CD4-positive, alpha-beta T cell treated with Interleukin-4 for 1 hour (primary cell): ENCODE measurements around the gene AUTS2.

ENCODE experiments used
- DNase-seq, 2 donors: peaks; one replicate each; pipeline ENCODE4 v3.0.0-alpha.2; 2020 to 2022

AUTS2 gene

DNA sequence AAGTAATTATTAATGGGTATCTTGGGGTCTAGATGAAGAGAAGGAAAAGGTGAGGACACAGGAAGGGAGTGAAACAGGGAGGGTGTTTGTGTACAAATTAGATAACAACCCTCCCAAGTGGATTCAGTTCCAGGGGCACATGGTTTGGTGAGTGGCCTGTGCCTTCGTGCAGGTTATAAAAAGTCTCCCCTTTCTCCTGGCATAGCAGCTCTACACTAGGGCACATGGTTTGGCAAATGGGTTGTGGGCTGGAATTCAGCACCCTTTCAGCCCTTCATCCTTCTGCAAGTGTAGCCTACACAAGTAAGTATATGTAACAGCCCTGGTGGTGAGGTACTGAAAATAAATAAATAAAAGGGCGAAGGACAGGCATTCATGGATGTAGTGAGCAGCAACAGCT lies 359.4 kb downstream of the AUTS2 start:
- DNase-seq: no peak

DNA sequence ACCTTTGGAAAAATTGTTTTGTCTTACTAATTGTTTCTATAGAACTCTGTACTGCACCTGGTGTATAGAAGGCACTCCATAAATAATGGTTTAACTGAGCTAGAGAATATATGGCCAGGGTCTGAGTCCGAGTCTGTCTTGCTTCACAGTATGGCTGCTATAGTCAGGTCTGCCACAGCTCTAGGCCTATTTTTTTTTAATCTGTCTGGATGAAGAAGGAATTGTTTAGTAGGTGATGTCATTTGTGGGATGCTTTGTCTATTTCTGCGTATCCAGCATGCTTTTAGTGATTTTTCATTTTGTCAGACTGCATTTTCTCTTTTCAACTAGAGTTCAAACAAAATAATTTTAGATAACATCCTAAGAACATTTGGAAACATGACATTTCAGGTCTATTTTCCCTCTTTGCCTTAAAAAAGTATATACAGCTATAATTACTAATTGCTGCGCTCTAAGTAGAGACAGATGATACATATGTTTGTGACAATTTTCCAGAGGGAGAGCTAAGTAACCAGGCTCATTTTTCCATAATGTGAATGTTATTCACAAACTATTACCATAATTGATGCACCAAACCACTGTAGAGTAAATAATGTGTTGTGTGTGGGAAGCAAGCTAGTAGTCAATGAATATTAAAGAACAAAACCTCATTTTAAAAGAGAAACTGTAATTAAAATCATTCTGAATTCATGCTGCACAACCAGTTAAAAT lies 361.7 kb downstream of the AUTS2 start:
- DNase-seq: no peak

DNA sequence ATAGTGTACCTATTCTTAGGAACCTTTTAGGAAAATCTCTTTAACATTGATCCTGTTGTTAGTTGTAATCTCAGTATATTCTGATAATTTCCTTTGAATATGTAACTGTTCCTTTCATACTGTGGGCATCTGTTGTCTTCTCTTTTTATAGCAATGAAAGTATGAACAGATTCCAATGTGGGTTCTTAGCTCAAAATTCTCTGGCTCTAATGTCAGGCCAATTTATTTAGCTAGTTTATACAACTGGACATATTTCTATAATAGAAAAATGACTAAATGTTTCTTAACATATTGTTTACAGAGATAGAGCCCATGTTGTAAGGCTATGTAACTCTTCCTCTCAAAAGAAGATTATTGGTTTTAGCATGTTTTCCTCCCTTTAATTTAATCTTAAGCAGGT lies 363.2 kb downstream of the AUTS2 start:
- no peak for DNase-seq

DNA sequence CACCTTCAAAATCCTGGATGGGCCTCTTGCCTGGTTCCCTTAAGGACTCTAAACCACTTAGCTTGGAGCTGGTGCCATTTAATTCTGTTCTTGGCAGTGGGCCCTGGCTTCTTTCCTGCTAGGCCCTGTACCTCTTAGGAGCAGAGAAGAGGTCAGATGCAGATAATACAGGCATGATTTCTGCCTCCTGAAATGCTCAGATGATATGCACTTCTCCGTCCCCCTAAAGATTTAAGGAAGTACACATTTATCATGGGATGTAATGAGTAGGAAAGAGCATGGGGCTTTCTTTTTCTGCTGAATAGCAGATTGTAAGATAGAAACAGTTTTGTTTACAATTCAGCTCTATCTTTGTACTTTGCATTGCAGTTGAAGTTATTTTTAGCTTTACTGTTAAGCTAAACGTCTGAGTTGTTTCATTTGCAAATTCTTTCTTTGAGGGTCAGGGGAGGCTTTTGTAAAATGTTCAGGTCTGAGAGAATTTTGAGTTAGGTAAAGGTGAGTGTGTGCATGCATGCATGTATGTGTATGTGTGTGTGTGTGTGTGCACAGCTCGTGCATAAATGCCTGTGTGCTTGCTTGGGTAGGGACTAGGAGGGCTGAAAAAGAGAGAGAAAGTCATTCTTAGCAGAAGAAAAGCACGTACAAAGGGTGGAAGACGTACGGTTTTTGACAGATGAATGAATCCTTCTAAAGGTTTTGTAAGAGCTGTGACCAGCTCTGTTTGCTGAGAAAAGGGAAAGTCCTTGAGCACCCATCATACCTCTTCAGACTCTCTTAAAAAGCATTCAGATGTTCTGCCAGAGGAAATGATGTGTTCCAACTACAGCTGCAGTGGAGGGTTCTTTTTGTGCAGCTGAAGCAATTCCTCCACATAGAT lies 364.2 kb downstream of the AUTS2 start:
- DNase-seq: no peak

DNA sequence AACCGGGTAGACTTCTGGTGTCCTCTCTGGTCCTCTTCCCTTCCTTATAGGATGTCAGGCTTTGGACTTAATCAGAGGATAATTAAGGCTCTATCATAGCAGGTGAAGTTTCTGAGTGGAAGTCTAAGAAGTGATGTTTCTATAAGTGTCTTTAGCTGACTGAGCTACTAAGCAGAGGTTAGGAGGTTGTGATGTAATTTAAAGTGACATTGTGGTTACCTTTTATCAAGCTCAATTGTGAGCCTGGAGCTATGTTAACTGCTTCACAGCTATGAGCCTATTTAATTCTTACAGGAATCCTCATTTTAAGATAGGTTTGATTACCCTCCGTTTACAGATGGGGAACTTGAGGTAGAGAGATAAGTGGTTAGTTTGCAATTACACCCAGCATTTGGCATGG lies 365.1 kb downstream of the AUTS2 start:
- DNase-seq: no peak

DNA sequence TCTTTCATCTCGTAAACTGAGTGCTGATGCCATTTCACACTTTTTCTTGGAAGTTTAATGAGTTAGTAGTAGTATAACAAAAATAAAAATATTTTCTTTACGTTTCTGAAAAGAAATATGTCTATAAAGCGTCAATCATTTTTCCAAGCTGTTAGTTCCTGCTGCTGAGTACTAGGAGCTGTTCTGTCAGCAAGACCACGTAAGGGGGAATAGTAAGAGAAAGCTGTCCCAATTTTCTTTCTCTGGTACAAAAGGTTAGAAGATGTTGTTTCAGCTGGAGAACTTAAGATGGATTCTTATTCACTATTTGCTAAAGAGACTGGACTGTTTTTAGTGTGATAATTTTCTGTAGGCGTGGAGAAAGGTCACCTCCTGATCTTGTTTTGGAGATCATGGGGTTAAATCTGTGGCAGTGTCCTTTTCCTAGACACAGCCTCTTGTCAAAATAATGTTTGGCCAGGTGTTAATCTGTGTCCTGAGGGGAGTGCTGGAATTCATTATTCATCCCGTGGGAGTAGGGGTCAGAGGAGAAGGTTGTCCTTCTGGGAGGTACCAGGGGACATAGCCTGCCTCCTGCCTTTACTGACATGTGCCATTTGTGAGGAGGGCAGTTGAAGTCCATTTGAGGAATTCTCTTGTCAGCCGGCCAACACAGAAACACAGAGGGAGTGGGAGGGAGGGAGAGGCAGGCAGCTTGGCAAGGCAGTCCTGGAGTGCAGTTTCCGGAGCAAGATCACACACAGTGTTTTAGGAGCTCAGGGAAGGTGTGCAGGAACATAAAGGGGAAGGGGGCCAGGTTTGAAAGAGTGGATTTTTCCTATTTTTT lies 368.7 kb downstream of the AUTS2 start:
- DNase-seq: no peak

DNA sequence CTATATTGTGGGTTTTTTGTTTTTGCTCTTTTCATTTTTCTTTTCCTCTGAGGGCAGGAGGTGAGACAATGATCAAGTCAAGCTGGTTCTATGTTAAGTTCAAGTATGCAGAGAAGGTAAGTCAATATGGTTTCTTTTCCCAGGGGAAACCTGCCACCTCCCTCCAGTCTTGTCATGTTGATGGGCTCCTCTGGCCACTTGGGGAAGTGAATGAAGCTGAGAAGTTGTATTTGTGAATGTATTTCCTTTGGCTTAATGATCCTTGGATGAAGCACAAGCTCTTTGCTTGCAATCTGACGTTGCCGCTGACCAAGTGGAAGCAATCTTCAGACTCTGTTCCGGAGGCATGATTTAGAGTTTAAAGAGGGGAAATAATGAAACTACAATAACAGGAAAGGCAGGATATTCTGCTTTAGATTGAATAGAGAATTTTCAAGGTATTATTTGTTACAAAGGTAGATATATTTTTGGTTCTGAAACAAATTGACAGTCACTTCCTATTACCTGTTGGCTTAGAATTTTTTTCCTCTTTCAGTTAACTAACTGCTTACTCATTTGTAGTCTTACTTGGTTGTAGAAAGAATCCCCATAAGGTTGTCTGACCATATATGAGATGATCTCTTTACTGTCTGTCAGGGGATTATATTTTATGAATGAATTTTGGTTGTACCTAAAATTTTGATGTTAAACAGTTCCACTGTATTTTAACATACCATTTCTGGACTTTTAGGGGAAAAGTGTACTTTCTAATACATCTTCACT lies 369.6 kb downstream of the AUTS2 start:
- no peak for DNase-seq

DNA sequence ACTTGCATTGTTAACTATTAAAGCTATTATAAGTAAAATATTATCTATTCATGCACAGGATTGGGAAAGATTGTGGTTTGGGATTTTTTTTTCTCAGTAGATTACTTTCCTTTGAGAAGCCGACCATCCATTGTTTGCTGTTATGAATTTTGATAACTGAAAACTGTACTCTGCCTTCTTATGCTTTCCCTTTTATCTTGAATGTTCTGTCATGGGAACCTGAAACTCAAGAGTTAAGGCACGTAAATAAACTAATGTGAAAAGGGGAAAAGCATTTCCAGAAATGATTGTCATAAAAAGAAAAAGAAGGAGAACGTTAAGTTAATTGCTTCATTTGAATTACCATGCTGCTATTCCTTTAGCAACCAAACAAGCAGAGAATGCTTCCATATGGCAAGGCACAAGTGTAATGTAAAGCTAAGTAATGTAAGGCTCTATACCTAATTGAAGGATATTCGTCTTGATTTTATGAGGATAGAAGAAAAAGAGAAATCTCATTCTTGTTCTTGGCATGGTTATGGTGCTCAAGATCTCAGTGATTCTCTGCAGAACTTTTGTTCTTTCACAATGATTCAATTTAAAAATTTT lies 370.8 kb downstream of the AUTS2 start:
- DNase-seq: no peak

DNA sequence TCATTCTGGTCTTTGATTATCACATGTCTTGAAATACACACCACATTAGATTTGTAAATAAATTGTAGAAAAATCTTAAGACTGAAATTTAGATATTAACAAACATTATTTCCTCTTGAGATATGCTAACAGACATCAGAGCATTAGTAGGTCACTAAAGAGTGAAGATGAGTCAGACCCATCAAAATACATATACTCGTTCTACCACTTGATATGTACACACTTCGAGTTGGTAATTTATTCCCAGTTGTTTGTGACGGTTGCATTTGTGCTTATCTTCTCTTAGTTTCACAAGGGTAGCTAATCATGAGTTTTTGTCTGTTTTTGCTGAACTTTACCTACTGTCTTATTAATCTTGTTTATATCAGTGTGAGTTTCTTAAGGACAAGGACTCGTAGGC lies 383.4 kb downstream of the AUTS2 start:
- no peak for DNase-seq

DNA sequence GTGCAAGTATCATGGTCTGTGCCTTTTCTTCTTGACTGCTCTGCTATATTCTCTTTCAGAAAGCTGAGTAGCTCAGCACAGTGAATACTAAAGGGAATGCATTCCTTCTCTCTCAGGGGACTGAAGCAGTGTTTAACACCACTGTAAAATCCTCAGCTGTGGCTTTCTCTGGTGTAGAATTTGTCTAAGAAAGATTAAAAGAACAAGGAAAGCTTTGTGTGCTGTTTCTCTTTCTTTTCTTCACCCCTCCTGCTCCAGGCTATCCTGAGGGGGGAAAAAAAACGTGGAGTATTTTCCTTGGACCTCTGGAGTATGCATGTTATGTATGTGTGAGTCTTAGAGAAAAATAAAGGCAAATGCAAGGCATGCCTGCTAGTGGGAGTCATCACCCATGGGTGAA lies 383.9 kb downstream of the AUTS2 start:
- no peak for DNase-seq

DNA sequence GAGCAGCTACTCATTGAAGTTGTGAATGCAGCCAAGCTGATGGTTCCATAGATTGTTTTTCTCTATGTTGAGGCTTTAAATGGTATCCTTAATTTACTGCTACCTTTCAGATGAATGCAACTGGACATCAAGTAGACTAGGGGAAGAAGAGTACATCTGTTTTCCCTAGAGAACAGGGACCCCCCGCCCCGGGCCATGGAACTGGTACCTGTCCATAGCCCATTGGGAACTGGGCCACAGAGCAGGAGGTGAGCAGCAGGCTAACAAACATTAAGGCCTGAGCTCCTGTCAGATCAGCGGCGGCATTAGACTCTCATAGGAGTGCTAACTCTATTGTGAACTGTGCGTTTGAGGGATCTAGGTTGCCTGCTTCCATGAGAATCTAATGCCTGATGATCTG lies 391.3 kb downstream of the AUTS2 start:
- no peak for DNase-seq

DNA sequence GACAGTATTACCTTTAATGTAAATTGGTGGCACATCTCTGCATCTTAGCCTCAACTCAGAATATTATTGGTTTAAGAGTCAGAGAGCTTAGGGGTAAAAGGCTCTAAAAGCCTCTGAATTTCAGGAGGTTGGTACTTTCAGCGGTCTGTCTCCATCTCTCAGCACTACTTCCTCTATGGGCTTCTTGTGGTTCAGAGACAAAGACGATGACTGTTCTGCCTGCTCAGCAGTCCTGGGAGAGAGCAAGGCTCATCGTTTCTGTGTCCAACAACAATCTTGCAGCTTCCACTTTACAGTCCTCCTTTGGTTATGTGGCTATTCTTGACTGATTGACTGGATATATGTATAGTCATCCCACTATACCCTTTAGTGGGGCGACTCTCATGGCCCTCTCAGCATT lies 394.7 kb downstream of the AUTS2 start:
- no peak for DNase-seq

DNA sequence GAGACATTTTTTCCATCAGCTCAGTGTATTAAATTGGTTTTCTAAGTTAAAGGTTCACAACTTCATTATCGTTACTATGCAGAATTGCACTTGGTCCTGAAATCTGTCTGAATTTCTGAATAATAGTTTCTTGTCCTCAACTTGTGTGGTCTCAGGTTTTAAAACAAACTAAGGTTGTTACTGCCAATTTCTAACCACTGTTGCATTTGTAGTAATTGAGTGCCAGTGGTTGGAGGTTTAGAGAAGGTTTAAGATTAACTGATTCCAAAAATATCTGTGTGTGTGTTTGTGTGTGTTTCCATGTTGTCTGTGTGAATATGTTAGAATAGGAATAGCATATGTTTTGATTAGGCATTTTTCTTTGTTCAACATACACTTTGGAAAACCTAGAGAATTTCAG lies 395.9 kb downstream of the AUTS2 start:
- no peak for DNase-seq

DNA sequence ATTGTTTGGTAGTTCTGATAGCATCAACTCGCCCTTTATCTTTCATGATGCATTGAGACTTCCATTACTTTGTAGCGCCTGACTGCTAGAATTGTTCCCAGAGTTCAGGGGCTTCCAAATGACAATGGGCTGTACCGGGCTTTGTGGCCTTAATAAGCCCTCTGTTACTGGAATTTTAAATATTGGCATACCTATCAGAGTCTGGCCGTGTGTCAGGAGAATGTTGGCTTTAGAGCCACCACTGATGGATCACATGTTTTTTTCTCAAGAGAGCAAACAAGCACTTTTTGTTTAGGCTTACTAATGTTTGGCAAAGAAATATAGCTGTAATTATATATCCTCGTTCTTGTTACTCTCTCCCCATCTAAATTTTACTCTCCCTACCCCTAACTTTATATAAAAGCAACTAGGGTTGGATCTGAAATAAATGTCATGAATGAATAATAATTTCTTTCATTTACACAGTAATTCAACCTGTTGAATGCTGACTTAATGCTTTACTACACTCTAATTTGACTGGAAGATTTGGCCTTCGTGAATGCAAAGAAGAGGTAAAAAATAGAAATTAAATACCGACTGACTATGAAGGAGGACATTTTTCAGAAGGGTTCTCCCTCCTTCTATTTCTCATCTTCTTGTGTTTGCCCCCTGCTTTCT lies 396.7 kb downstream of the AUTS2 start:
- no peak for DNase-seq

DNA sequence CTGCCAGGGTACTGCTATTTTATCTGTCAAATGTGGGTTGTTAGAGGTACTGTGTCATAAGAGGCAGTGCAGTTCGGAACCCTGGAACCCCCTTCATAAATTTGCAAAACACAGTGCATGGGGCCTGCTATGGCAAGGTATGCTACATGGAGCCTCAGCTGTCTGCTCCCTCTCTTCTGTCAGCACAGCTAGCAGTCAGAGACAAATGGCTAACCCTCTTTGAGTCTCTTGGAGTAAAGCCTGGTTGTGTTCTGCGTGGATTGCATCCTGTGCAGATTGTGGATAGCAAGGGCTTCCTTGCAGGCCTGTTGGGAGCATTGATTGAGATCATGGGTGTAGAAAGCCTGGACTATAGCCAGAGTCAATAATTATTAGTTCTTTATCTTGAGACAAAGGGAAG lies 397.8 kb downstream of the AUTS2 start:
- no peak for DNase-seq

DNA sequence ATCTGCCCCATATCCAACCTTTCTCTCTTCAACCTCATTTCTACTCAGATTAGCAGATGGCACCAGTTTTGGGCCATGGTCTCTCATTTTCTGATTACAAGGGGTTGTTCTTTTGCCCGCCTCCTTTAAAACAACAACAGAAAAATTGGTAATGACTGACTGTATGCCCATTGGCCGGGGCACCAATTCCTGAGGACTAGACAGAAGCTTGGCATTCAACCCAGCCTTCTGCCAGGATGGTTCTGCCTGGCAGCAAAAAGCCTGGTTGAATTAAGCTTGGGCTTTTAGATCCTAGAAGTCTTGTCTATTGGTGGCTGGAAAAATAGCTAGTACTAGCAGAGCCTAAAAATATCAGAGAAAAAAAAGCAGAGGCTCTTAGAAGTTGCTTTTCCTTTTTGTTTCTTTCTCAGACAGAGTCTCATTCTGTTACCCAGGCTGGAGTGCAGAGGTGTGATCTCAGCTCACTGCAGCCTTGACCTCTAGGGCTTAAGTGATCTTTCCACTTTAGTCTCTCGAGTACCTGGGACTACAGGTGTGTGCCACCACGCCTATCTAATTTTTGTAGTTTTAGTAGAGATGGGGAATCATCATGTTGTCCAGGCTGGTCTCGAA lies 402.6 kb downstream of the AUTS2 start:
- no peak for DNase-seq

DNA sequence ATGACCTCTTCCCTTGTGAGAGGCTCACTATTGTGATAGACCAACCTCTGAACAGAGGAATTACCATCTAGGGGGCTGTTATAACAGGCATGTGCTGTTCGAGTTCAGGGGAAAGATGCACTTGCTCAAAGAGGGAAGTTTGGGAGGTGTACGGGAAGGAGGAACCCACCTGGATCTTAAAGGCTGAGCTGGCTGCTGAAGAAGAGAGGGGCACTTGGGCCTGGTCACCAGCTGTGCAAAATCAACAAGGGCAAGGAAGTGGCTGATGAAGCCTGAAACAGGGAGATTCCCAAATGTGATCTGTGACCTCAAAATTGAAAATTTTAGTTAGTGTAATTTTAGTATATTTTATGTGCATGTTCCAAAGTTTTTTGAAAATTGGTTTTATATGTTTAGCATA lies 407.2 kb downstream of the AUTS2 start:
- no peak for DNase-seq

DNA sequence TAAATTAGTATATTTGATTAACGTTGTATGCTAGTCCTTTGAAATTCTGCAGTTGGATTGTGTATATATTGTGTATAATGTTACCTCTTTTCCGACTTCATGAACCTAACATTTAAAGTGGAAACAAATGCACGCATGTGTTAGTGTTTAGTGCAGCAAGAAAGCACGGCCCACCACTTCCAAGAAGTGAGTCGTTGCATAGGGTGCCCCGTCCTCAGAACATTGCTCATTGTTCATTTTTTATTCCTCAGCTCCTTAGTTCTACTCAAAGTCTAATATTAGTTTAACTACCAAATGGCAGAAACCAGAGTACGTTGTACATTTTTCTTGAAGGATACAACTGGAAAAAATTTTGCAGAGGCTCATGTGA lies 407.6 kb downstream of the AUTS2 start:
- DNase-seq: no peak

DNA sequence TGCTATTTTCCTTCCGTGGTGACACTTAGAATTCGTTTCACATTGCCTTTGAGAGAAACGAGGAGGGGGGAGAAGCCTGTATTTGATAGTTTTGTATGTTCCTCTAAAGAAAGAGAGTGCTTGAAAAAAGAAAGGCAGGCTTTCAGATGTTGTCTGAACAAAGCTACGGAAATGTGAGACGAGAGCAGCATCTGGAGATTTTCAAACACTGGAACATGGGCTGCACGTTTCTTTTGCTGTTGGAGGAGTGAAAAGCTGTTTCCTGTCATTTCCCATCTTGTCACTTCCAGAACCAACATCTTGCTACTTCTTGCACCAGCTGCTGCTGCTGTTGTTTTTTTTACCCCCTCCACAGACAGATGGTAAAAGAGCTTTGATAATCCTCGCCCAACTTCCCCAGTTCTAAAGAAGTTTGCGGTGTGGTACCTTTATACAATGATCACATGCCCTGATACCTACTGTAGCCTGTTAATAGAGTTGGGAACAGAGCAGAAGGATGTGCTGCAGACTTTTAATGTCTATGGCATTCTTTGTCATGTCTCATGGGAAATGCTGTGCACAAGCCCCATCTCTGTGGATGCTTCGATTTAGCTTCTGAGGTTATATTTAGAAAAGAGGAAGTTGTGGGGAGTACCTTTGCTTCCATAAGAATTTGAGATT lies 408.1 kb downstream of the AUTS2 start:
- DNase-seq: no peak

DNA sequence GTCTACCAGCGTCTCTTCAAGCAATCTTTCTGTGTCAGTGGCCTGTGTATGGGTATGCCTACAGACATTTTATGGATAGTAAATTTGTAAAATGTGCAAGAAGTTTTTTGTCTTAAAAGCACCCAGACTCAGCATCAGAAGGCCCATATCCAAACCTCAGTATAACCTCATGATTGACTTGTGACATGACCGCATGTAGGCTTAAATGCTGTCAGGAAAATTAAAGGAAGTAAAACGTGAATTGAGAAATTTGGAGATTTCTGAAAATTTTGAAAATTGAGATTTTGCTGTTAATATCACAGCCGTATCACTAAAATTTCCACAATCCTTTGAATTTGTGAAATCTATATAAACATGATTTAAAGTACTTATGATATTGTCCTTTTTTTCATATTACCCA lies 410.2 kb downstream of the AUTS2 start:
- DNase-seq: no peak
